GM19452 (cell line): ENCODE measurements around the gene IRAK2.
A peak's percentile ranks its signal among the peaks of the same experiment; 100 is the strongest.
"Not testable (repeated sequence)": the region's sequence is repeated elsewhere in the genome, so short reads cannot be mapped to it uniquely, and the experiment has no call there.

Experiments
- ATAC-seq: cut with Tn5 transposase; IDR thresholded peaks from one replicate; pipeline ENCODE4 v1.9.1; 2021; ENCODE audit not compliant: unreplicated experiment

The IRAK2 gene

DNA sequence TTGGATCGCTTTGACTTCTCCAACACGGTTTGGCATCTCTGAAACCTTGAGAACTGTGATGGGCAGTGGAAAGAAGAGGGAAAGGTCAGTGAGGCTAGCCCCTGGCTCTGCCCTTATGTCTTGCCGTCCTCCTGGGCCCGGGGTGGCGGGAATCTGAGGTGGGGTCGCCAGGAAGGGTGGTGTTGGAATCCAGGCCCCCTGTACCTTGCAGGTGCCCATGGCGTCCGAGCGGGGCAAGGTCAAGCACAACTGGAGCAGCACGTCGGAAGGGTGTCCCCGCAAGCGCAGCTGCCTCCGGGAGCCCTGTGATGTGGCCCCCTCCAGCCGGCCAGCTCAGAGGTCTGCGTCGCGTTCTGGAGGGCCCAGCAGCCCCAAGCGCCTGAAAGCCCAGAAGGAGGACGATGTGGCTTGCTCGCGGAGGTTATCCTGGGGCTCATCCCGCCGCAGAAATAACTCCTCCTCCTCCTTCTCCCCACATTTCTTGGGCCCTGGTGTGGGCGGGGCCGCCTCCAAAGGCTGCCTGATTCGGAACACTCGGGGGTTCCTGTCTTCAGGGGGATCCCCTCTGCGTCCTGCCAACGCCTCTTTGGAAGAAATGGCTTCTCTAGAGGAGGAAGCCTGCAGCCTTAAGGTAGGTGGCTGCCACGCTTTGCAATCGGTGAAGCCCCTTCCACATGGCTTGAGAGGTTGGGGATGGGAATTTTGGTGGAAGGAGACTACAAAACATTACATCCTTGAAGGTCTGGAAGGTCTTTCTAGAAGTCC lies 84.4 kb downstream of the IRAK2 start:
- ATAC-seq: peak; percentile 13

GRCh38 chr3:10249833-10250232 lies 85.1 kb downstream of the IRAK2 start:
- ATAC-seq: no peak

DNA sequence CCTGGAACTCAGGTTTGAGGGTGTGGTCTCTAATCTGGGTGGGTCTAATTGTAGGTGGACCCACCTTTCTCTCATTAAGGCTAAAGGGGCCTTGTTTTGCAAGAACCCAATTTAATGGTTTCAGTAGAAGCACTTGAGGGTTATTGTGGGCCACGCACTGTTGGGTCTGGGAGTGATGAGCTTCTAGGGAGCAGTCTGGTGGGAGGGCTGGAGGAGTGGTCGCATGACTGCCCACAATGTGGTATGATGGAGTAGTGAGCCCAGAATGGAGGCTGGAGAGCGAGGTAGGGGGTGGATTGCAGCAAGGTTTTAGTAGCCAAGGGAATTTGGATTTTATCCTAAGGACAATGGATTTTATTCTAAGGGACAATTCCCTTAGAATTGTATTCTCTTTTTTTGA lies 86.3 kb downstream of the IRAK2 start:
- ATAC-seq: no peak

- no peak for ATAC-seq
These were observed 89.0 kb downstream of the IRAK2 start for GRCh38 chr3:10253731-10254130.

GRCh38 chr3:10255835-10256234 lies 91.1 kb downstream of the IRAK2 start:
- no peak for ATAC-seq

GRCh38 chr3:10259036-10259435 lies 94.3 kb downstream of the IRAK2 start:
- ATAC-seq: no peak

DNA sequence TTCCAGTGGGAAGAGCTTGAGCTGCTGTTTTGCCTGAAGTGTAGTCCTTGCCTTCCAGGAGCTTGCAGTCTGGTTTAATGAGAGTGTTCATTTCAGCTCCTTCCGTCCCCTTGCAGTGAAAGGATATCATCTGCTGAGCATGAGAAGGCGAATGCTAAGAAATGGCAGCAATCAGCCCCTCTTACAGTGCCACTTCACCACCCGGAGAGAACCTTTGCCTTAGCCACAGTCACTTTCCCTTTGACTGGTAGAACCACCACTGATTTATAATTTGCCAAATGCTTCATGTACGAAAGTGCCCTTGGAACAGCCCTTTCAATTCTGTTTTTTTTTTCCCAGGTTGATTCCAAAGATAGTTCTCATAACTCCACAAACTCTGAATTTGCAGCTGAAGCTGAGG lies 95.1 kb downstream of the IRAK2 start:
- no peak for ATAC-seq

DNA sequence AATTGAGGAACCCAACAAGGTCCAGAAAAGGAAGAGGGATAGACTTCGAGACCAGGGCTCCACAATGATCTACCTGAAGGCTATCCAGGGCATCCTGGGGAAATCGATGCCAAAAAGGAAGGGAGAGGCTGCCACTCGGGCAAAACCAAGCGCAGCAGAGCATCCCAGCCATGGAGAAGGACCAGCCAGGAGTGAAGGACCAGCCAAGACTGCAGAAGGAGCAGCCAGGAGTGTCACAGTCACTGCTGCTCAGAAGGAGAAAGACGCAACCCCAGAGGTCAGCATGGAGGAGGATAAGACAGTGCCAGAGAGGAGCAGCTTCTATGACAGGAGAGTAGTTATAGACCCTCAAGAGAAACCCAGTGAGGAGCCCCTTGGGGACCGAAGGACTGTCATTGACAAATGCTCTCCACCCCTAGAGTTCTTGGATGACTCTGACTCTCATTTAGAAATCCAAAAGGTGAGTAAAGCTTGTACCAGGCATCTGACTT lies 95.5 kb downstream of the IRAK2 start:
- ATAC-seq: no peak

DNA sequence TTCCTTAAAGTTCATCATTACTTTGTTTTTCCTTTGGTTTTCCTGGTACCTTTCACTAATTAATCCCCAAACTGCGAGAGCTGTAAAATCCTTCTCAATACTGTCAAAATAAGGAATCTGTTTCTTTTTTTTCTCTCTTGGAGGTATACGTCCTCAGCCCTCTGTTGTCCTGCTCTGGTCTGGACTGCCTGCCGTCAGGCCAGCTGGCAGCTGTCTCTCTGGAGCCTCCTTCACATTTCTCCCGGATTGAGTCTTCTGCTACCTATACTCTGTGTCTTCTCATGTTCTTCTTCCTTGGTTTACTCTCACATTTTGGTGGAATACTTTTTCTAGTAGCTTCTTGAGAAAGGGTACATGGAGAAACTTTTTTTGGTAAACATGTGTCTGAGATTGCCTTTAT lies 97.3 kb downstream of the IRAK2 start:
- ATAC-seq: no peak

- ATAC-seq: no peak
These were observed 99.1 kb downstream of the IRAK2 start for GRCh38 chr3:10263646-10264363.

GRCh38 chr3:10265833-10266232 lies 101.1 kb downstream of the IRAK2 start:
- ATAC-seq: no peak

- not testable (repeated sequence) for ATAC-seq
These were observed 102.2 kb downstream of the IRAK2 start for GRCh38 chr3:10266936-10267335.

GRCh38 chr3:10268116-10268515 lies 103.4 kb downstream of the IRAK2 start:
- no peak for ATAC-seq

GRCh38 chr3:10268930-10269329 lies 104.2 kb downstream of the IRAK2 start:
- ATAC-seq: no peak

GRCh38 chr3:10269443-10269842 lies 104.7 kb downstream of the IRAK2 start:
- no peak for ATAC-seq

GRCh38 chr3:10272476-10272875 lies 107.8 kb downstream of the IRAK2 start:
- not testable (repeated sequence) for ATAC-seq

- ATAC-seq: no peak
These were observed 108.3 kb downstream of the IRAK2 start for GRCh38 chr3:10272977-10273376.

- no peak for ATAC-seq
These were observed 109.1 kb downstream of the IRAK2 start for GRCh38 chr3:10273702-10274305.

DNA sequence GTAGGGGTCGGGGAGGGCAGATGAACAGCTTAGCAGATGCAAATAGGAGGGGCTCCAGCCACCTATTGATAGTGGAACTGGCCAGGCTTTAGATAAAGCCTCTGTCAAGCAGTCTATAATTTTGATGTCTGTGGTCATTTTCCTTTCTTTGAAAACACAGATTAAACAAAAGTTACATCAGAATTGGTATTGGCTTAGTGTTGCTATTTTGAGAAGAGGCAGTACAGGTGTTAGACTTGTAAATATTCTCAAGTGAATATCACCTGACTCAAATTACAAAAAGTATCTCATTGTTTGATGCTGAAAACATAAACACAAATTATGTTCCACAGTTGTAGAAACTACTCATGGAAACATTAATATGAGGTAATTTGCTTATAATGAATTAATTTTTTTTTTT lies 109.9 kb downstream of the IRAK2 start:
- no peak for ATAC-seq

DNA sequence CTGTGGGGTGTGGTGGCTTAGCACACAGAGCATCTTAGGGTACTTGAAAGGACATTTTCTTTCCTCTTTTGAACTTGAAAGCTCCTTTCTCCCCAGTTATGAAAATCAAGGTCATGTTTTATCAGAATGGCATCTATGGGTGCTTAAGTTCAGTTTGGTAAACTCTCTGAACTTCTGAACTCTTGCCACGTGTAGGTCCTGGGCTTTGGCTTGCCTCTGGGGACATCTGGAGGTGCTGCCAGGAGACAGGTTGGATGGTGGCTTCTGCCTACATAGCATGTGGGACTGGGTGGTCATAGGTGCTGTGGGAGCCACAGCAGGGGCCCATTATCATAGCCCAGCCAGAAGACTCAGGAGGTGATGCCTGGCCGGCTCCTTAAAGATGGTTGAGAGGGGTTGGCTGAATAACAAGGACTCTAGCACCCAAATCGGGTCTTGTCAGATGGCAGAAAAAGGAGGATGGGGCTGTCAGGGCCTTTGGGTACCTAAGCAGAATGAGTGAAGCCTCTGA lies 112.5 kb downstream of the IRAK2 start:
- no peak for ATAC-seq

DNA sequence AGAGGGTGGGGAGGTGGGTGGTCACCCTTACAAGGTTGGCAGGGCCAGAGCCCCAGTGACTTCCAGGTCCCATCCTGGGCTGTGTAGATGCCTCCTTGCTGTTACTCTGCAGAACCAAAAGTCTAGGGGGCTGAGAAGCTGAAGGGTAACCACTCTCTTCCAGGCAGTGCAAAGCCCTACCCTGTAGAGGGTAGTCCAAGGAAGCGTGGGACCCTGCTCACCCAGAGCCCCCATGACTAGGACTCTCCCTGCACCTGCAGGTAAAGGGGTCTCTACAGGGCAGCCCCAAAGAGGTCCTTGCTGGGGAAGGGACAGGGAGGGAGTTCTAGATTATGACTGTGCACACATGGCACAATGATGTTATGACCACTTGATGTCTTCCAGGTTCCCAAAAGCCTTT lies 113.8 kb downstream of the IRAK2 start:
- no peak for ATAC-seq
